Measurements from ENCODE around the gene SLC6A1. TPM values are rescaled to one million over a fixed set of nuclear protein-coding genes. Genes with fewer than 3 reads are reported as not detected.

The SLC6A1 gene
- total RNA-seq, 1 experiment from 2014 or later = not detected

DNA sequence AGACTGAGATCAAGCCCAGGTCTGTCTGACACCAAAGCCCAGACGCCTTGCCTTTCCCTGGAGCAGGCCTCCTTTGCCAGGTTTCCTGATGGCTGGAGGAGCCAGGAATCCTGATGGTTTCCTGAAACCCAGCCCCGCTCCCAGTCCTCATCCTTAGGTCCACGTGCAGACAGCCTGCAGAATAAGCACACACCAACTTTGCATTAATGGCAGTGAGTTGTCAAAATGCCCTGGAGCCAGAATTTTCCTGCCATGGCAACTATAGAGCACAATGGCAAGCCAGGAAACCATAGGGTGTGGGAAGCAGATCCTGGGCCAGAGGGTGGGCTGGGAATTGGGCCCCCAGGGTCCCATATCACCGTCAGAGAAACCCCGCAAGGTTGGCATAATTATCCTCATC, 94.3 kb downstream of the SLC6A1 start:
- Histone ChIP-seq H3K27ac (ENCODE audit: low read depth, low read length) (no peak overlapping the region), H3K9me2 (ENCODE audit: insufficient read depth) (no peaks in the 10 kb centered on the region), H3K79me2 (ENCODE audit: insufficient read depth, low read length) (no peaks in the 10 kb centered on the region), H3K36me3 (ENCODE audit: control insufficient read depth in 1 of 2, insufficient read depth in 2 of 2, low read length in 2 of 2) (no peaks in the 10 kb centered on the region), H4K20me1 (ENCODE audit: insufficient read depth) (no peaks in the 10 kb centered on the region), H3K9me3 (ENCODE audit: control insufficient read depth in 1 of 2, insufficient read depth in 1 of 2, low read depth in 1 of 2, low read length in 2 of 2) (no peaks in the 10 kb centered on the region; a peak in 1 of 4 replicates), H3K4me1 (ENCODE audit: control insufficient read depth in 1 of 2, insufficient read depth in 2 of 2, low read length in 2 of 2) (peaks cover 0 to 20% of the 10 kb centered on the region in 2 experiments; a peak in 2 of 4 replicates), H3K4me3 (replicated peaks in 1 of 2; ENCODE audit: low read depth in 1 of 2, low read length in 2 of 2) (no peak overlapping the region), H3K27me3 (ENCODE audit: insufficient read depth, low read length) (no peaks in the 10 kb centered on the region), H2AFZ (ENCODE audit: low read depth, low read length, poor library complexity, severe bottlenecking) (no peak overlapping the region), H3K9ac (ENCODE audit: low read length) (no peak overlapping the region), H3K4me2 (ENCODE audit: low read length) (no peak overlapping the region)
- RAD21 ChIA-PET (ENCODE audit: low non-redundant PET in 1 of 2, low total read pairs in 2 of 2, uncharacterized antibody in 2 of 2, unreplicated experiment in 2 of 2) = no interaction called here
- ATAC-seq (no peak), DNase-seq (ENCODE audit: low read depth, low spot score) (no peak)
- no TSS peak for BruUV-seq (replicated peaks)
- POLR2A ChIA-PET = no interaction called here
- CTCF ChIA-PET = no interaction called here
- intact Hi-C loops (cut with micrococcal nuclease) = no loop called here
- TF ChIP-seq FOSL1 (IDR thresholded peaks at IDR 0.05; ENCODE audit: low read depth) = no peak
- no peak for TF ChIP-seq EZH2phosphoT487 (IDR thresholded peaks at IDR 0.05; ENCODE audit: borderline replicate concordance)
- no peak for TF ChIP-seq TCF7L2 (IDR thresholded peaks at IDR 0.05; ENCODE audit: borderline replicate concordance, extremely low read depth, insufficient read depth, insufficient read length)
- TF ChIP-seq, protein P1, sequence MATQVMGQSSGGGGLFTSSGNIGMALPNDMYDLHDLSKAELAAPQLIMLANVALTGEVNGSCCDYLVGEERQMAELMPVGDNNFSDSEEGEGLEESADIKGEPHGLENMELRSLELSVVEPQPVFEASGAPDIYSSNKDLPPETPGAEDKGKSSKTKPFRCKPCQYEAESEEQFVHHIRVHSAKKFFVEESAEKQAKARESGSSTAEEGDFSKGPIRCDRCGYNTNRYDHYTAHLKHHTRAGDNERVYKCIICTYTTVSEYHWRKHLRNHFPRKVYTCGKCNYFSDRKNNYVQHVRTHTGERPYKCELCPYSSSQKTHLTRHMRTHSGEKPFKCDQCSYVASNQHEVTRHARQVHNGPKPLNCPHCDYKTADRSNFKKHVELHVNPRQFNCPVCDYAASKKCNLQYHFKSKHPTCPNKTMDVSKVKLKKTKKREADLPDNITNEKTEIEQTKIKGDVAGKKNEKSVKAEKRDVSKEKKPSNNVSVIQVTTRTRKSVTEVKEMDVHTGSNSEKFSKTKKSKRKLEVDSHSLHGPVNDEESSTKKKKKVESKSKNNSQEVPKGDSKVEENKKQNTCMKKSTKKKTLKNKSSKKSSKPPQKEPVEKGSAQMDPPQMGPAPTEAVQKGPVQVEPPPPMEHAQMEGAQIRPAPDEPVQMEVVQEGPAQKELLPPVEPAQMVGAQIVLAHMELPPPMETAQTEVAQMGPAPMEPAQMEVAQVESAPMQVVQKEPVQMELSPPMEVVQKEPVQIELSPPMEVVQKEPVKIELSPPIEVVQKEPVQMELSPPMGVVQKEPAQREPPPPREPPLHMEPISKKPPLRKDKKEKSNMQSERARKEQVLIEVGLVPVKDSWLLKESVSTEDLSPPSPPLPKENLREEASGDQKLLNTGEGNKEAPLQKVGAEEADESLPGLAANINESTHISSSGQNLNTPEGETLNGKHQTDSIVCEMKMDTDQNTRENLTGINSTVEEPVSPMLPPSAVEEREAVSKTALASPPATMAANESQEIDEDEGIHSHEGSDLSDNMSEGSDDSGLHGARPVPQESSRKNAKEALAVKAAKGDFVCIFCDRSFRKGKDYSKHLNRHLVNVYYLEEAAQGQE (IDR thresholded peaks at IDR 0.05; ENCODE audit: low read depth) = no peak
- TF ChIP-seq CBX3 (IDR thresholded peaks at IDR 0.05; ENCODE audit: low read depth) = no peak
- TF ChIP-seq POLR2AphosphoS5 (IDR thresholded peaks at IDR 0.05; ENCODE audit: low read depth, low read length) = no peak
- no peak for TF ChIP-seq EZH2 (IDR thresholded peaks at IDR 0.05)
- no peak for TF ChIP-seq SIN3A (IDR thresholded peaks at IDR 0.05; ENCODE audit: low read depth)
- TF ChIP-seq SP1 (IDR thresholded peaks at IDR 0.05; ENCODE audit: low read depth) = no peak
- no peak for TF ChIP-seq JUND (IDR thresholded peaks at IDR 0.05)

Data from HCT116 (cell line).